HG03520 (cell line): ENCODE data around the gene TRAF3.
"Not testable (repeated sequence)": the region's sequence is repeated elsewhere in the genome, so short reads cannot be mapped to it uniquely, and the experiment has no call there.

ENCODE experiments used
- ATAC-seq: cut with Tn5 transposase; IDR thresholded peaks from one replicate; pipeline ENCODE4 v1.9.1; 2021; ENCODE audit warnings: mild to moderate bottlenecking, moderate library complexity; ENCODE audit not compliant: unreplicated experiment

Gene TRAF3

DNA sequence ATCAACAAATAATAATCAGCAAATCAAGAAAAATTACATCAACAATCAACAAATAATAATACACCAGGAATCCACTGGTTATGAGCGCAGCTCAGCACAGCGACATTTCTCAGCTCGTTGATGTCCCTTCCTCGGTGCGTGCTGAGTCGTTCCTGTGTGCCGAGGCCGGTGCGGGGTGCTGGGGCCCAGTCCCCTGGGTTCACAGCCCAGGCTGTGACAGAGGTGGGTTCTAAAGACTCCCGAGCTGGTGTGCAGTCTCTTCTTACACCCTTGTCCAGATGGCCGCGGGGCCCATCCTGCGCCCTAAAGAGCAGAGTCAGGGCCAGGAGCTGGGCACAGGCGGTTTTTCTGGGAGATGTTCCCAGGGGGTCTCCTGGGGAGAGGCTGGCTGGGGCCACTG is 26.9 kb upstream of the TRAF3 start:
- ATAC-seq: no peak

GRCh38 chr14:102751088-102751487 is 26.2 kb upstream of the TRAF3 start:
- no peak for ATAC-seq

- ATAC-seq: no peak
Observed at GRCh38 chr14:102752239-102752847, 24.9 kb upstream of the TRAF3 start.

- ATAC-seq: no peak
Observed at GRCh38 chr14:102754370-102755262, 22.6 kb upstream of the TRAF3 start.

- no peak for ATAC-seq
Observed at GRCh38 chr14:102757646-102758045, 19.6 kb upstream of the TRAF3 start.

DNA sequence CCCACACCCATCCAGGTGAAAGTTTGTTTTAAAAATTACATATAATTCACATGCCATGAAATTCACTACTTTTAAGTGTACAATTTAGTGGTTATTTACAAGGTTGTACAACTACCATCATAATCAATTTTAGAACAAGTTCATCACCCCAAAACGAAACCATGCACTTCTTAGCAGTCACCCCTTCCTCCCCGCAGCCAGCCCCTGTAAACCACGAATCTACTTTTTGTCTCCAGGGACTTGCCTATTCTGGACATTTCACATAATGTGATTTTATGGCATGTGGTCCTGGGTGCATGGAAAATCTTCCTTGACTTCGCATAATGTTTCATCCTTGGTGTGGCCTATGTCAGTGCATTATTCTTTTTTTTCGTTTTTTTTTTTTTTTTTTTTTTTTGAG is 19.2 kb upstream of the TRAF3 start:
- no peak for ATAC-seq

DNA sequence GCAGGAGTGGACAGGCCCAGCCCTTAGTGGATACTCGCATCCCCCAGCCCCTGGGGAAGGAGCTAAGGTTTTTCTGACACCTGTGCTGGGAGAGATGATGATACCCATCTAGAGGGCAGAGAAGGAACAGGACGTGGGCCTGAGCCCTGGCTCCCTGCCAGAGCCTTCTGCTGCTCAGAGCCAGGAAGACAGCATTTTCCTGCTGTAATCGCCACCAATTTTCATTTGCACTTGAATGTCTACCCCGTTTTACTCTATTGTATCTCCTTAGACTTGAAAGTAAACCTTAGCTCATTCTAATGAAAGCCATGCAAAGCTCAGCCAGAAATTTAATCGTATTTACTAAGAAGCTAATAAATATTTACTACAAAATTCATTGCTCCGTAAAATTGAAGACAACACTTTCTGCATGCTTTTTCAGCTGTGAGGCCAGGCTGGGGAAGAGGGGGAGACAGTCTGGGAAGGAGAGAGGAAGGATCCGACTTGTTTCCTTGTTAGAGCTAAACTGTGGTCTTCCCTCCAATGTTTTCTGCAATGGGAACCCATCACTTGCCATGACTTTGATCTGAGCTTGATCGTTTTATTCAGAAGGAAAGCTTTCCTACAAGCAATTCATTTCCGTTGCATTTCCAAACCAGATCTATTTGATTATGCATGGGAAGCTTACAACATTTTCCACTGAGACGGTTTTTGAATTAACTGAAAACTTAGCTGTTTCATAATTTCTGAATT is 17.6 kb upstream of the TRAF3 start:
- ATAC-seq: no peak

GRCh38 chr14:102760496-102761193 is 16.6 kb upstream of the TRAF3 start:
- no peak for ATAC-seq

DNA sequence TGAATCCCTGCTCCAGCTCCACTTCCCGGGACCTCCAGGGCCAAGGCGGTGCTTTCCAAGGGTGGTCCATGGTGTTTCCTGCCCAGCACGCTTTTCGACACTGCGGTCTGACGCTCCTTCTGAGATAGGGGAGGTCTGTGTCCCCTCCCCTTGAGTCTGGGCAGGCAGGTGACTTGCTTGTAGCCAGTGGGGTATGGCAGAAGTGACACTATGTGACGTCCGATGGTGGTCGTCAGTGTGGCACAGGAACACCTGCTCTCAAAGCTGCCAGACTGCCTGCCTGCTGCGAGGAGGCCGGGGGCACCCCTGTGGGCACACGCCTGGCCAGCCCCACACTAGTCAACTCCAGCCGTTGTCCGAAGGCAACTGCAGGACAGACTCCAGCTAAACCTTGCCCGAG is 16.0 kb upstream of the TRAF3 start:
- ATAC-seq: no peak

GRCh38 chr14:102764220-102764671 is 13.0 kb upstream of the TRAF3 start:
- peak; percentile 42 for ATAC-seq

DNA sequence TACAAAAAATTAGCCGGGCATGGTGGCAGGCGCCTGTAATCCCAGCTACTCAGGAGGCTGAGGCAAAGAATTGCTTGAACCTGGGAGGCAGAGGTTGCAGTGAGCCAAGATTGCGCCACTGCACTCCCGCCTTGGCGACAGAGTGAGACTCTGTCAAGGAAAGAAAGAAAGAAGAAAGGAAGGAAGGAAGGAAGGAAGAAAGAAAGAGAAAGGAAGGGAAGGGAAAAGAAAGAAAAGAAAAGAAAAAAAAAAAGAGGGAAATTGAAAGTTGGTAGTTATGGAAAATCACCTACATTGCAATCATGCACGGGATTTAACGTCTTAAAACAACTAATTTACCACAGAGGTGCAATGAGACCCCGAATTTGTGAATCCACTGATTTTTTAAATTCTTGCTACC is 11.5 kb upstream of the TRAF3 start:
- ATAC-seq: not testable (repeated sequence)

DNA sequence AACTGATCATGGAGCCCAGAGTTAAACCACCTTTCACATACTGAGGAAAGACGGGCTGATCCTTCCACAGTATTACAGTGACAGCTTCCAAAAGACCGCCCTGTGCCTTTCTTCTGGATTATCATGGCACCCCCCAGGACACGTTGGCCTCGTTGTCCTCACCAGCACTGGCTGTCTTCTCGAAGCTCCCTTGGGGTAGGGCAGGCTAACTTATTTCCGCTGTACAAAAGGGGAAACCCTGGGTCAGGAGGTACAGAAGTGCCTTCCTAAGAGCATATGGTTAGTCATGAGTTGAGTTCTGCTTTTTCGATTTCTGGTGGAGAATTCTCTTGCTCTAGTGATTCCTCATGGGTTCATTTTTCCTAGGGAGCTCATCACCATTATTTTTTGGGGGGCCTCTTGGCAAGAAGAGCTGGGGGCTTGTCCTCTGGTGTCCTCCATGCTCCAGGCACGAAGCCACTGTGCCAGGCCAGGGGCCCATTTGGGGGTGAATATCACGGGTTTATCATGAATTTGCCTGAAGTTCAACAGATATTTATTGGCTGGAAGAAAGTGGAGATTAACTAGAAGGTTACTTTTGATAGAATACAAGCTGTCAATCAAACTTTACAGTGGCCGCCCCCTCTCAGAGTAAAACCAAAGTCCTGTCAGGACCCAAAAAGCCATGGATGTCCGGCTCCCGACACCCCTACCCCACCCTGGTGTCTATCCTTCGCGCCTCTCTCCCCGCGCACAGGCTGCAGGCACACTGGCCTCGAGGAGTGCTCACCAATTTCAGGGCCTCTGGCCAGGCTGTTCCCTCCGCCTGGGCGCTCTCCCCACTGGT is 8.8 kb upstream of the TRAF3 start:
- peak; percentile 70 for ATAC-seq

GRCh38 chr14:102769049-102769327 is 8.3 kb upstream of the TRAF3 start:
- no peak for ATAC-seq

DNA sequence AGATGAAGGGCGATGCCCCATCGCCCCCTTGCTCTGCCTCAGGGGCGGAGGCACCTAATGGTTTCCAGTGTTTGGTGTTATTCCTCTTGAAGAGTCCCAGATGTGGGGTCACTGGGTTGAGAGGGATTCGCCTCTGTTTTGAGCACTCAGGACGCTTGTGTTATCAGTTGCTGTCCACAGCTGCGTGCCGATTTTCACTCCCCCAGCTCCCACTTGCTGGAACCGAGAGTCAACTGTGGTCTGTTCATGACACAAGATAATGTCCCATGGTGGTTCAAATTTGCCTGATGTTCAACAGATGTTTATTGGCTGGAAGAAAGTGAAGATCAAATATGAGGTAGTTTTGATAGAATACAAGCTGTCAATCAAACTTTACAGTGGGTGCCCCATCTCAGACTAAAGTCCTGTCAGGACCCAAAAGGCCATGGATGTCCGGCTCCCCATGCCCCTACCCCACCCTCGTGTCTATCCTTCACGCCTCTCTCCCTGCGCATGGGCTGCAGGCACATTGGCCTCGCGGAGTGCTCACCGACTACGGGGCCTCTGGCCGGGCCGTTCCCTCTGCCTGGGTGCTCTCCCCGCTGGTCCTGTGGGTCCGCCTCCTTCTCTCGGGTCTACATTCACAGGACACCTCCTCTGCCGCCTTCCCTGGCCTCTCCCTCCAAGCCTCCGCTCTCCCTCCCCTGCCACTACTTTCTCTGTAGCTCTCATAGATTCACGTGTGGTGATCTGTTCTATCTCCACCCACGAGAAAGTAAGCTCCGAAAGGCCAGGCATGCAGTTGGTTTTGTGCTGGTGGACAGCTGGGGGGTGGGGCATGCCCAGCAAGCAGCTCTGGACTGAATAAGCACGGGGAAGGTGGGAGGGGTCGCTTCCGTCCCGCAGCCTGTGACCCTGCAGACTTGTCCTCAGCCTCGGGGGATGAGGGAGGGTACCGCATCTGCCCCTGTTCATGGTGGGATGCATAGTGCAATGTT is 6.8 kb upstream of the TRAF3 start:
- no peak for ATAC-seq

DNA sequence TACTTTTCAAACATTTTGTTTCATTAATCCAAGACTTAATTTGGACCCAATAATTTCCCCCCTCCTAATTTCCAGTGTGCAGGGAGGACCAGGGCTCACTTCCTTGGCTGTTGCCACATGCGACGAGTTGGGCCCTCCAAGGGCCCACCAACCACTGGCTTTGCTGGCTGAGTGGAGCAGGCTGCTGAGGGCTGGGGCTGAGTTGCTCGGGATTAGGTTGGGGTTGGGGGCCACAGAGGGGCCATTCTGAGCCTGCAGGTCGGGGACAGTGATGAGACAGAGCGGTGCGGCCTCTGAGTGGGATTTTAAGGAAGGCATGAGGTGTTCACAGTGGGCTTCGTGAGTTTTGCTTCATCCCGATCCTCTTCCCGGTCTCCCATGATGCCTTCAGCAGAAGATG is 6.1 kb upstream of the TRAF3 start:
- ATAC-seq: no peak

DNA sequence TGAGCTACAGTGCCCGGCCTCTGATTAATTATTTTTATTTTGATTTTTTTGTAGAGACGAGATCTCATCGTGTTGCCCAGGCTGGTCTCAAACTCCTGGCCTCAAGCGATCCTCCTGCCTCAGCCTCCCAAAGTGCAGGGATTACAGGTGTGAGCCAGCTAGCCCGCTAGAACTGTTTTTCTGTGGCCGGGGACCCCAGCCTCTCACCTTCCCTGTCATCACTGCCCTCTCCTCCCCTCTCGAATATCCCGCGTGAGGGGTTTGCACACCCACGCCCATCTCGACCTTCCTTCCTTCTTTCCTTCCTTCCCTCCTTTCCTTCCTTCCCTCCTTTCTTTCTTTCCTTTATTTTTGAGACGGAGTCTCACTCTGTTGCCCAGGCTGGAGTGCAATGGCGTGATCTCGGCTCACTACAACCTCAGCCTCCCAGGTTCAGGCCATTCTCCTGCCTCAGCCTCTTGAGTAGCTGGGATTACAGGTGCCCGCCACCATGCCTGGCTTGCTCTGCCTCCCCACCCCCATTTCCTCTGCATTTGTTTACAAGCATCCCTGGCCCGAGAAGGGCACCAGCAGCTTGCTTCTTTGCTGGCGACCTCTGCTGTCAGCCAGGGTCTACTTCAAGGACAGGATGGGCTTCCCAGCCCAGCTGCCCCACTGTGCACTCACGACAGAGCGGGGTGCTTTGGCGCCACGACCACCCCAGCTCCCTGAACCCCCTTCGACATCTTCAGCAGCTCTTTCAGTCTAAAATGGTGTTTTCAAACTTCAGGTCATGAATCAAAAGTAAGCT is 4.3 kb upstream of the TRAF3 start:
- no peak for ATAC-seq

DNA sequence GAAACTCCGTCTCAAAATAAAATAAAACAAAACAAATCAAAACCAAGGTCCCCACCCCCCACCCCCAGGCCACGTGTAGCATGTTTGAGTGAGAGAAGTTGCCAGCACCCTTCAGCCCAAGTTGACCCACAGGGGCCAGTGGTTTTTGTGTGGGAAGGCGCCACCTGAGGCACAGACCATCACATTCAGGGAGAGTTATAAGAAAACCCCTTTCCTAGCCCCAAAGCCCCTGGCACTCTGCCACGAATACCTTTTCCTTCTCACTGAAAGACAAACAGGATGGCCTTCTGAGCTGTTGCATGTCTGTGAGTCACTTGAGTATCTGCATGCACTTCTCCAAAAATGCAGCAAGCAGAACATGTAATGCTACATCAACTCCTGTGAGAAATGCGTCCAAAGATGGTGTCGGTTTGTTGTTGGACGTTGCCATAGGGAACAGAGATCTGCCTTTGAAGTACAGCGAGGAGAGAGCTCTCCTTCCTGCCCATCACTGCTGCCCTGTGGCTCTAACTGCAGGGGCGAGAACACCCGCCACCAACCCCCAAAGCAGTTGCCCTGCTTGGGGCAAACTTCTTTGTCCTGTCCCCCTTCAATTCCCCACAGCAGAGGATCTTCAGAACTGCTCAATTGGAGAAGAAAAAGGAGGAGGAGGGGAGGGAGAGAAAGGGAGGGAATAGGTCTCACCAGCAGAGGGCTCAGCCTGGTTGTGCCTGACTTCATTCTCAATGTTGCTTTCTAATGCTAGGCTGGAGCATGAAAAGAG is 2.7 kb upstream of the TRAF3 start:
- ATAC-seq: peak; percentile 33
